Mucosa of gallbladder (tissue), 1 donor: ENCODE results near the gene BTG1. TPM values are rescaled to one million over a fixed set of nuclear protein-coding genes. Genes with fewer than 3 reads are reported as not detected.
"Not testable (repeated sequence)": the region's sequence is repeated elsewhere in the genome, so short reads cannot be mapped to it uniquely, and the experiment has no call there.

ENCODE experiments used
- DNase-seq: peaks from one replicate; pipeline ENCODE4 v3.0.0-alpha.2; 2020; ENCODE audit warnings: low spot score
- total RNA-seq: library from RNA; stranded (reverse); gene quantifications from one replicate; pipeline ENCODE4 v1.2.1, GENCODE V29; 2021
- donor health status: DM: no; HTN: no; CAD: no.

Gene BTG1
- total RNA-seq, 1 donor from 2014 or later: 235 TPM

DNA sequence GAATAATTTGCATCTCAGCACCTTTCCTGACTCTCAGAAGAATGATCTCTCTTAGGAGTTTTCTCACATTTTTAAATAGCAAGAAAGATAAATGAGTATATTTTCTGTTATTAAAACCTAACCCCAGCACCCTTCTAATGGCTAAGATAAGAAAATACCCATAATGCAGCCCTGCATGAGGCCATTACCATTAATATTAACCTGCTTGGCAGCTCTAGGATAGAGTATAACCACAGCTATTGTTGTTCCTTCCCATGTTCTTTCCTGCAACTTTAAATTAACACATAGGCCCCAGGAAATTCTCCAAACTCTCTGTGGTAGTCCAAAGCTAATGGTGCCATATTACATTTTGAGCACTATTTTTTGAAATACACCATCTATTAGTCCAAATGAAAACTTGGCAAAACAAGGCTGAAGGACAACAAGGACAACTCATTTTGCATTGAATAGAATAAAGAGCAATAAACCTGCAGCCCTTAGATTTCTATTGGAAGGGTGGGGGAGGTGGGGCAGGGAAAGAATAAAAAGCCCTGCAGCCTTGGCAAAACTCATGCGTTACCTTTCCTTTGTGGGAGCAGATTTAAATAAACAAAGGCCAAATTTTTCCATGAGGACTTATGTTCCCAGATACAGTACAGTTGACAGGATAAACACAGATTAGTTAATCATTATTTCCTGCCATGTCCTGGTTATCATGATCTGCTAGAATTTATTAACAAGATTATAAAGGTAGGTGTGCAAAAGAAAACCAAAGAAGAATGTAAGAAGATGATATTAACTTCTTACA lies 46.9 kb downstream of the BTG1 start:
- DNase-seq: peak; percentile 48

DNA sequence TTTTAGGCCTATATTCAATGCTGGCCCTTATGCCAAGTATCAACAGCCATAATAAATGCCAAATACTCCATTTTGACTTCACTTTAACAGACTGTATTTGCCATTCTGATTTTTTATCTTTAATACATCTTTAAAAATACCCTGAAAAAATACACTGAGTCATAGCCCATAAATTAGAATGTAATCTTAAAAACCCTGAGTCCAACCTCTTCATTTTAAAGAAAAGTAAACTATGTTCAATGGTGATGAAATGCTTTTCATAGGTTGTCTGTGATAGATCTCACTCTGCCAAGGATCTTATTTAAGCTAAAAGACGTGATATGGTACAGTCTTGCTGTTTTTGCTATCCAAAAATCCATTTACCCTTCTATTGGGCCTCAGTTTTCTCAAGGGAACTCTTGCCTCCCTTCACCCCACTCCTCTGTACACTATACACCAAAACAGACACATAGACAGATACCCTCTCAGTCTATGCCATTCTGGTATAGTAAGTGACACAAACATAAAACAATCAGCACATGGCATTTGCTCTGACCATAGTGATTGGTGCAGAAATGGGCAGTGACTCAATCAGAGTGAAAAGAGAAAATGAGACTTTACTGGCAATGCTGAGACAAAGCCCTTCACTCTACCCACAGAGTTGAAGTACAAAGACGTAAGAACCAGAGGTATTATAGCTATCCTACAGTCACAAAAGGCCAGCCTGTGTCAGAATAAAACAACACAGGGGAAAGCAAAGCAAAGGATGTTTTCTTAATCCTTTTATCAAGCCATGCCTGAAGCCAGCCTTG lies 49.1 kb downstream of the BTG1 start:
- DNase-seq: no peak

- DNase-seq: peak; percentile 30
Observed at GRCh38 chr12:92094751-92095161, 50.9 kb downstream of the BTG1 start.

DNA sequence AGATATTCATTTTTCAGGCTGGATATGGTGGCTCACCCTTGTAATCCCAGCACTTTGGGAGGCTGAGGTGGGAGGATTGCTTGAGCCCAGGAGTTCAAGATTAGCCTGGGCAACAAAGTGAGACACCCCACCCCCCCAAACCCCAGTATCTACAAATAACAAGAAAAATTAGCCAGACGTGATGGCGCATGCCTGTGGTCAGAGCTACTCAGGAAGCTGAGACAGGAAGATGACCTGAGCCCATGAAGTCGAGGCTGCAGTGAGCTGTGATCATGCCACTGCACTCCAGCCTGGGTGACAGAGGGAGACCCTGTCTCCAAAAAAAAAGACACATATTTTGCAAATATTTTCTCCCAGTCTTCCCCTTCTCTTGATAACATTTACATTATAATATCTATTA lies 51.3 kb downstream of the BTG1 start:
- DNase-seq: not testable (repeated sequence)
